MM.1S (cell line): ENCODE results near the gene STAU1.
"Not testable (repeated sequence)": the region's sequence is repeated elsewhere in the genome, so short reads cannot be mapped to it uniquely, and the experiment has no call there.

Experiments
- DNase-seq: peaks from one replicate; pipeline ENCODE4 v3.0.0-alpha.2; 2015
- H2AFZ ChIP-seq: fragments of 300-600 bp; sonication (generic); 2 replicates; pipeline ENCODE4 v1.6.0; 2016; ENCODE audit warnings: antibody characterized with exemption, low read length
- H3F3A ChIP-seq: fragments of 300-600 bp; sonication (generic); 2 replicates; pipeline ENCODE4 v1.6.1; 2016; ENCODE audit warnings: mild to moderate bottlenecking, antibody characterized with exemption, low read length, moderate library complexity, mixed read lengths; ENCODE audit not compliant: insufficient read depth
- H3K27ac ChIP-seq: fragments of 300-600 bp; sonication (generic); 2 replicates; pipeline ENCODE4 v1.5.1; 2016; ENCODE audit warnings: mild to moderate bottlenecking, low read length
- H3K27me3 ChIP-seq: fragments of 300-600 bp; sonication (generic); replicated peaks from 2 replicates; pipeline ENCODE4 v1.6.0; 2016; ENCODE audit warnings: low read length; ENCODE audit not compliant: insufficient read depth
- H3K36me3 ChIP-seq: fragments of 300-600 bp; sonication (generic); replicated peaks from 2 replicates; pipeline ENCODE4 v1.6.1; 2016; ENCODE audit warnings: mild to moderate bottlenecking, low read length, mixed read lengths; ENCODE audit not compliant: insufficient read depth
- H3K4me1 ChIP-seq: fragments of 300-600 bp; sonication (generic); 2 replicates; pipeline ENCODE4 v1.6.1; 2016; ENCODE audit warnings: low read length, mixed read lengths
- H3K4me2 ChIP-seq: fragments of 300-600 bp; sonication (generic); 2 replicates; pipeline ENCODE4 v1.6.0; 2016; ENCODE audit warnings: low read depth, low read length
- H3K4me3 ChIP-seq: fragments of 300-600 bp; sonication (generic); 2 replicates; pipeline ENCODE4 v1.5.1; 2016; ENCODE audit warnings: low read length, mixed read lengths
- H3K79me2 ChIP-seq: fragments of 300-600 bp; sonication (generic); 2 replicates; pipeline ENCODE4 v1.6.1; 2016; ENCODE audit warnings: mixed run types, low read length, mixed read lengths
- H3K9ac ChIP-seq: fragments of 300-600 bp; sonication (generic); 2 replicates; pipeline ENCODE4 v1.6.1; 2016; ENCODE audit warnings: low read length, mixed read lengths
- H3K9me2 ChIP-seq: fragments of 300-600 bp; sonication (generic); replicated peaks from 2 replicates; pipeline ENCODE4 v1.6.1; 2016; ENCODE audit warnings: mild to moderate bottlenecking, low read length, mixed read lengths; ENCODE audit not compliant: insufficient read depth
- H3K9me3 ChIP-seq: fragments of 300-600 bp; sonication (generic); replicated peaks from 2 replicates; pipeline ENCODE4 v1.6.1; 2016; ENCODE audit warnings: mild to moderate bottlenecking, low read length, mixed read lengths; ENCODE audit not compliant: insufficient read depth
- H4K20me1 ChIP-seq: fragments of 300-600 bp; sonication (generic); 2 replicates; pipeline ENCODE4 v1.6.1; 2016; ENCODE audit warnings: mild to moderate bottlenecking, low read length, moderate library complexity, mixed read lengths; ENCODE audit not compliant: insufficient read depth
- EZH2 ChIP-seq: fragments of 300-600 bp; sonication (generic); optimal IDR thresholded peaks from 2 replicates; pipeline ENCODE3; 2017; ENCODE audit warnings: low read depth, mild to moderate bottlenecking, antibody characterized with exemption, low read length, mixed read lengths
- EZH2phosphoT487 ChIP-seq: fragments of 300-600 bp; sonication (generic); IDR thresholded peaks from 2 replicates; pipeline ENCODE4 v1.6.1; 2018; ENCODE audit warnings: antibody characterized with exemption, low read length
- TF ChIP-seq, protein P1 (sequence below): fragments of 300-600 bp; sonication (generic); IDR thresholded peaks from 2 replicates; pipeline ENCODE4 v1.5.1; 2016; ENCODE audit warnings: antibody characterized with exemption, low read length, mixed read lengths

STAU1 gene

DNA sequence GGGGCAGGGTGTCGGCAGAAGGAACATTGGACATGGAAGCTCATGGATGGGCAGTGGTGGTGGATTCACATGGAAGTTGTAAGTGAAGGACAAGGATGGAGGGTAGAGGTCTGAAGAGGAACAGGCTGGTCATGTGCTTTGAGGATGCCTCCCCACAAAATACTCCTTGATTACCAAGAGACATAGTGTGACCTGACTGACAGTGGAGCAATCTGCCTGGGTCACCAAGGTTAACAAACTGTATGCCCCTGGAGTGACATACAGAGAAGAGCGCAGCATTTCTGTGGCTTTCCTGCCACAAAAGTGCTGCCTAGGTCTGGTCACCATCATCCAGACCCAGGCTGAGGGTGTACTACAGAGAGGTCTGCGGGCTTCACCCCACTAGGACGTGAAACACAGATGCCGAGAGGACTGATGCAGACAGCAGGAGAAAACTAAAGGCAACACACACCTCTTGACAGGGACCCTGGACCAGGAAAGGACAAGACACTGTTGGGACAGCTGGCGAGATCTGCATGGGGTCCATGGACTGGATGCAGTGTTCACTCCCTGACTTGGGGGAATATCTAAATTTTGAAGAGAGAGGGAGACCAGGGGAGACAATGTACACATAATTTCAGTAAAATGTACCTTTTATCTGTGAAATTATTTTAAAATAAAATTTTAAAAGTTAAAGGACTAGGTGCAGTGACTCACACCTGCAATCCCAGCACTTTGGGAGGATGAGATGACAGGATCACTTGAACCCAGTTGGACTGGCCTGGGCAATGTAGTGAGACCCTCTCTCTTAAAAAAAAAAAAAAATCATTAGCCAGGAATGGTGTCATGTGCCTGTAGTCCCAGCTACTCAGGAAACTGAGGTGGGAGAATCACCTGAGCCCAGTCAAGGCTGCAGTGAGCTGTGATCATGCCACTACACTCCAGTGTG, 77.1 kb downstream of the STAU1 start:
- Histone ChIP-seq H3K36me3 (no peaks in the 10 kb centered on the region; the same call in 1 of the 2 replicates), H3K27ac (no peak overlapping the region), H4K20me1 (no peaks in the 10 kb centered on the region), H3K9me2 (no peaks in the 10 kb centered on the region), H3K4me2 (no peak overlapping the region), H2AFZ (no peak overlapping the region), H3K9me3 (no peaks in the 10 kb centered on the region), H3K4me1 (no peaks in the 10 kb centered on the region), H3F3A (peaks cover 3% of the 10 kb centered on the region; the same call in 1 of the 2 replicates), H3K27me3 (no peaks in the 10 kb centered on the region), H3K4me3 (no peak overlapping the region), H3K9ac (no peak overlapping the region), H3K79me2 (no peaks in the 10 kb centered on the region)
- no peak for TF ChIP-seq EZH2
- TF ChIP-seq, protein P1, sequence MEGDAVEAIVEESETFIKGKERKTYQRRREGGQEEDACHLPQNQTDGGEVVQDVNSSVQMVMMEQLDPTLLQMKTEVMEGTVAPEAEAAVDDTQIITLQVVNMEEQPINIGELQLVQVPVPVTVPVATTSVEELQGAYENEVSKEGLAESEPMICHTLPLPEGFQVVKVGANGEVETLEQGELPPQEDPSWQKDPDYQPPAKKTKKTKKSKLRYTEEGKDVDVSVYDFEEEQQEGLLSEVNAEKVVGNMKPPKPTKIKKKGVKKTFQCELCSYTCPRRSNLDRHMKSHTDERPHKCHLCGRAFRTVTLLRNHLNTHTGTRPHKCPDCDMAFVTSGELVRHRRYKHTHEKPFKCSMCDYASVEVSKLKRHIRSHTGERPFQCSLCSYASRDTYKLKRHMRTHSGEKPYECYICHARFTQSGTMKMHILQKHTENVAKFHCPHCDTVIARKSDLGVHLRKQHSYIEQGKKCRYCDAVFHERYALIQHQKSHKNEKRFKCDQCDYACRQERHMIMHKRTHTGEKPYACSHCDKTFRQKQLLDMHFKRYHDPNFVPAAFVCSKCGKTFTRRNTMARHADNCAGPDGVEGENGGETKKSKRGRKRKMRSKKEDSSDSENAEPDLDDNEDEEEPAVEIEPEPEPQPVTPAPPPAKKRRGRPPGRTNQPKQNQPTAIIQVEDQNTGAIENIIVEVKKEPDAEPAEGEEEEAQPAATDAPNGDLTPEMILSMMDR, result no peak
- no peak for TF ChIP-seq EZH2phosphoT487
- DNase-seq, result no peak

DNA sequence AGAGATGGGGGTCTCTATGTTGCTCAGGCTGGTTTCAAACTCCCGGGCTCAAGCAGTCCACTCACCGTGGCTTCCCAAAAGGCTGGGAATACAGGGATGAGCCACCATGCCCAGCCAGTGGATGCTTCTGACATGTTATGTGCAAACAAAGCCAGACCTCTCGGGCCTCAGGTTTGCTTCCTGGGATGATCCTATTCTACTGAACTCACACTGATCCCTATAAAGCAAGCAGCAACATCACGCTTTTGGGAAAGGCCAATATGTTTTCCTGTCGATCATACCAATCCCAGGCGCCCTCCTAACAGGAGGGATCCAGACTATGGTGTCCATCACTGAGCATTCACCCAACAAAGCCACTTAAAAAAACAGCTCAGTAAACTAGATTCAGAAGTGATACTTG, 81.8 kb downstream of the STAU1 start:
- no peaks in the 10 kb centered on the region; the same call in 1 of the 2 replicates for H3K36me3 ChIP-seq
- H3K27ac ChIP-seq, result no peak overlapping the region
- H3K9ac ChIP-seq, result no peak overlapping the region
- no peaks in the 10 kb centered on the region for H3K79me2 ChIP-seq
- no peak for TF ChIP-seq EZH2
- TF ChIP-seq, protein P1, result no peak
- H3K9me3 ChIP-seq, result no peaks in the 10 kb centered on the region
- no peaks in the 10 kb centered on the region for H4K20me1 ChIP-seq
- no peak overlapping the region for H3K4me3 ChIP-seq
- H3K4me1 ChIP-seq, result no peaks in the 10 kb centered on the region
- peaks cover 3% of the 10 kb centered on the region; the same call in 1 of the 2 replicates for H3F3A ChIP-seq
- no peaks in the 10 kb centered on the region for H3K27me3 ChIP-seq
- H3K4me2 ChIP-seq, result no peak overlapping the region
- no peak overlapping the region for H2AFZ ChIP-seq
- no peak for DNase-seq
- no peaks in the 10 kb centered on the region for H3K9me2 ChIP-seq

DNA sequence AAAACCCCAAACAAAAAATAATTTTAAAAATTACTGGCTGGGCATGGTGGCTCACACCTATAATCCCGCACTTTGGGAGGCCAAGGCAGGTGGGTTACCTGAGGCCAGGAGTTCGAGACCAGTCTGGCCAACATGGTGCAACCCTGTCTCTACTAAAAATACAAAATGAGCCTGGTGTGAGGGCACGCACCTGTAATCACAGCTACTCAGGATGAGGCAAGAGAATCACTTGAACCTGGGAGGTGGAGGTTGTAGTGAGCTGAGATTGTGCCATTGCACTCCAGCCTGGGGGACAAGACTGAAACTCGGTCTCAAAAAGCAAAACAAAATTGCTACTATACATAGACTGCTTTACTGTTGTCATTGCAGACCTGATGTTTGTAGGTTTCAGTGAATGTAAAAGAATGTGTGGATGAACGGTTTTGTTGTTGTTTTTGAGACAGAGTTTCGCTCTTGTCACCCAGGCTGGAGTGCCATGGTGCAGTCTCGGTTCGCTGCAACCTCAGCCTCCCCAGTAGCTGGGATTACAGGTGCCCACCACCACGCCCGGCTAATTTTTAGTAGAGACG, 83.1 kb downstream of the STAU1 start:
- H3K4me3 ChIP-seq, H3K36me3 ChIP-seq, H3K27ac ChIP-seq: not testable (repeated sequence)

DNA sequence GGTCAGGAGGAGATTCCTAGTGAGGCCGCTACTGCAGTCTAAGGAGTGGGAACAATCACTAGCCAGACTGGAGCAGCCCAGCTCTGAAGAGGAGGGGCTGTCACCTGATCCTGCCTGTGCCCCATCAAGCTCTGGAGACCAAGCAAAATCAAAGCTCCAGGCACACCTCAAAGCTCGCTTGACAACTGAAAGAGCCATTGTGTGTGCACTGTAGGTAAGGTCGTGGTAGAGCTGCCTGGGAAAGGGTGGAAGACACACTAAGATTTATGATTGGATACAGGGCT, 83.8 kb downstream of the STAU1 start:
- peaks cover 3% of the 10 kb centered on the region; the same call in 1 of the 2 replicates for H3K36me3 ChIP-seq
- H3K9me3 ChIP-seq, result no peaks in the 10 kb centered on the region
- no peaks in the 10 kb centered on the region for H3K9me2 ChIP-seq
- DNase-seq, result no peak
- no peak overlapping the region for H3K27ac ChIP-seq
- H3K79me2 ChIP-seq, result 0 out of 2 replicates have a peak, but pooled peaks cover 4% of the 10 kb centered on the region
- TF ChIP-seq, protein P1, result no peak
- TF ChIP-seq EZH2phosphoT487 (no peak), EZH2 (no peak)
- no peak overlapping the region for H3K4me2 ChIP-seq
- H4K20me1 ChIP-seq, result no peaks in the 10 kb centered on the region
- no peak overlapping the region for H3K4me3 ChIP-seq
- no peak overlapping the region for H2AFZ ChIP-seq
- H3K27me3 ChIP-seq, result no peaks in the 10 kb centered on the region
- H3K9ac ChIP-seq, result no peak overlapping the region
- H3F3A ChIP-seq, result no peaks in the 10 kb centered on the region; the same call in 1 of the 2 replicates
- H3K4me1 ChIP-seq, result no peaks in the 10 kb centered on the region

More for the DNA sequence above, 83.1 kb downstream of the STAU1 start:
- not testable (repeated sequence) for H3F3A ChIP-seq, H4K20me1 ChIP-seq, H2AFZ ChIP-seq, H3K79me2 ChIP-seq, H3K9me2 ChIP-seq, H3K9me3 ChIP-seq, H3K4me2 ChIP-seq, H3K4me1 ChIP-seq, DNase-seq, H3K27me3 ChIP-seq, H3K9ac ChIP-seq
